Tibial nerve (tissue), 3 donors: ENCODE results near the gene SEPTIN1.

Source experiments
- CTCF ChIP-seq, 5 experiments: fragments of 200-600 bp in 3 of 5; fragments of 450-650 bp in 2 of 5; sonication (generic) in 3 of 5; IDR thresholded peaks; one replicate each; pipeline ENCODE4 v1.5.1; 2016 to 2019; ENCODE audit warnings: antibody characterized with exemption in 5 of 5, mild to moderate bottlenecking in 3 of 5, moderate library complexity in 2 of 5
- POLR2A ChIP-seq, 2 donors: fragments of 450-650 bp; IDR thresholded peaks; one replicate each; pipeline ENCODE4 v1.6.1; 2017; ENCODE audit warnings: antibody characterized with exemption in 2 of 2, mild to moderate bottlenecking in 2 of 2, moderate library complexity in 2 of 2

GRCh38 chr16:30375864-30376263, 6.5 kb downstream of the SEPTIN1 start:
- TF ChIP-seq CTCF (IDR thresholded peaks at IDR 0.05) (no peak), POLR2A (IDR thresholded peaks at IDR 0.05) (no peak)
